K562 (cell line): ENCODE results near the gene CAMK2G. TPM values are rescaled to one million over a fixed set of nuclear protein-coding genes. Genes with fewer than 3 reads are reported as not detected.

Experiments used
- ATAC-seq: fragments of 200-7000 bp; cut with Tn5 transposase; 3 replicates; pipeline ENCODE4 v1.9.1; 2020; ENCODE audit warnings: moderate library complexity
- BruUV-seq: library from RNA; stranded (reverse); fragments of 400-500 nt; replicated peaks from 2 replicates; lab custom pipeline; 2021; lab: Mats Ljungman, UMichigan
- CTCF ChIA-PET: fragments of 300-600 bp; formaldehyde crosslinking; extraction: SDS; loops from one replicate; lab custom pipeline; 2021; ENCODE audit warnings: low intra/inter-chr PET ratio; lab: Yijun Ruan, JAX
- POLR2A ChIA-PET: fragments of 300-600, 350-650 bp; sonication (Branson Sonifier 250); formaldehyde crosslinking; extraction: SDS; loops from one replicate; lab custom pipeline; 2021; ENCODE audit warnings: antibody characterized with exemption, inconsistent platforms; lab: Yijun Ruan, JAX
- DNase-seq, 4 experiments: peaks; one replicate each; pipeline versions ENCODE4 v3.0.0 to v3.0.0-alpha.2; 2011 to 2018; ENCODE audit warnings: low spot score in 3 of 4, mixed read lengths in 3 of 4; ENCODE audit errors: extremely low read depth in 1 of 4
- FAIRE-seq: peaks from 2 replicates; lab custom pipeline; 2011; peaks lifted over from hg19 to GRCh38; lab: Jason Lieb, UNC
- H2AFZ ChIP-seq: 2 replicates; pipeline ENCODE4 v1.6.0; 2011; ENCODE audit warnings: low read depth, low read length, control low read depth, inconsistent platforms
- H3K27ac ChIP-seq: fragments of 200-600 bp; 3 replicates; pipeline ENCODE4 v1.8.0; 2011; ENCODE audit warnings: low read depth, mild to moderate bottlenecking, control low read depth, inconsistent platforms, low read length, moderate library complexity, mixed read lengths; ENCODE audit errors: extremely low read depth
- H3K27me3 ChIP-seq, 2 experiments: fragments of 300-600 bp in 1 of 2; 2 replicates in 1 of 2; 3 replicates in 1 of 2; pipeline versions ENCODE4 v1.6.0 to v1.8.0; 2011; ENCODE audit warnings: inconsistent platforms in 2 of 2, low read length in 2 of 2, mild to moderate bottlenecking in 1 of 2, mixed read lengths in 1 of 2, moderate library complexity in 1 of 2; ENCODE audit not compliant: control insufficient read depth in 2 of 2, insufficient read depth in 2 of 2
- H3K36me3 ChIP-seq: fragments of 300-600 bp; 3 replicates; pipeline ENCODE4 v1.8.0; 2011; ENCODE audit warnings: mild to moderate bottlenecking, low read length, inconsistent platforms; ENCODE audit not compliant: control insufficient read depth, insufficient read depth
- H3K4me1 ChIP-seq, 2 experiments: fragments of 200-600 bp in 1 of 2; replicated peaks in 1 of 2; 2 replicates in 1 of 2; 3 replicates in 1 of 2; pipeline versions ENCODE4 v1.5.1 to v1.8.0; 2011; ENCODE audit warnings: inconsistent platforms in 2 of 2, low read length in 2 of 2, mild to moderate bottlenecking in 1 of 2, mixed read lengths in 1 of 2, moderate library complexity in 1 of 2; ENCODE audit not compliant: control insufficient read depth in 2 of 2, insufficient read depth in 2 of 2
- H3K4me2 ChIP-seq: 2 replicates; pipeline ENCODE4 v1.6.1; 2011; ENCODE audit warnings: low read length, control low read depth, inconsistent platforms, mixed read lengths; ENCODE audit not compliant: insufficient read depth
- H3K4me3 ChIP-seq: fragments of 200-600 bp; sonication (generic), shearing (Covaris generic); 2 replicates; pipeline ENCODE4 v1.5.1; 2016; ENCODE audit warnings: control low read depth, inconsistent platforms
- H3K79me2 ChIP-seq: fragments of 200-600 bp; 3 replicates; pipeline ENCODE4 v1.8.0; 2011; ENCODE audit warnings: low read length, inconsistent platforms; ENCODE audit not compliant: control insufficient read depth, insufficient read depth
- H3K9ac ChIP-seq, 2 experiments: 2 replicates each; pipeline versions ENCODE4 v1.6.0 to v1.6.1; 2011; ENCODE audit warnings: low read depth in 2 of 2, low read length in 2 of 2, control low read depth in 1 of 2, inconsistent platforms in 1 of 2, mild to moderate bottlenecking in 1 of 2, mixed read lengths in 1 of 2; ENCODE audit not compliant: insufficient read depth in 1 of 2
- H3K9me1 ChIP-seq: one replicate; pipeline ENCODE4 v1.6.0; 2011; ENCODE audit warnings: inconsistent platforms, mild to moderate bottlenecking, low read length, moderate library complexity; ENCODE audit not compliant: control insufficient read depth, insufficient read depth
- H3K9me3 ChIP-seq: replicated peaks from 2 replicates; pipeline ENCODE4 v1.5.1; 2011; ENCODE audit warnings: low read depth, low read length, inconsistent platforms; ENCODE audit not compliant: control insufficient read depth, insufficient read depth
- H4K20me1 ChIP-seq: replicated peaks from 2 replicates; pipeline ENCODE4 v1.6.1; 2011; ENCODE audit warnings: low read length, inconsistent platforms, mixed read lengths; ENCODE audit not compliant: control insufficient read depth, insufficient read depth
- BRCA1 ChIP-seq, 2 experiments: fragments of 450-650 bp in 1 of 2; sonication (generic) in 1 of 2; formaldehyde crosslinking in 1 of 2; IDR thresholded peaks; 2 replicates each; pipeline versions ENCODE4 v1.5.0 to v1.6.1; 2017 to 2020; ENCODE audit warnings: mild to moderate bottlenecking in 1 of 2, missing genetic modification reagents in 1 of 2
- POLR3A ChIP-seq: IDR thresholded peaks from 2 replicates; pipeline ENCODE4 v1.6.1; 2011; ENCODE audit warnings: borderline replicate concordance, mild to moderate bottlenecking, moderate library complexity; ENCODE audit not compliant: insufficient read length, insufficient read depth; ENCODE audit errors: extremely low read depth
- SMAD2 ChIP-seq: fragments of 150-350 bp; IDR thresholded peaks from 2 replicates; pipeline ENCODE4 v1.6.1; 2014; ENCODE audit warnings: low read depth, mild to moderate bottlenecking, low read length
- STAG1 ChIP-seq: sonication (generic); formaldehyde crosslinking; IDR thresholded peaks from 2 replicates; pipeline ENCODE4 v1.5.0; 2020; ENCODE audit warnings: missing genetic modification reagents, borderline replicate concordance
- ZFX ChIP-seq: sonication (generic); formaldehyde crosslinking; IDR thresholded peaks from 2 replicates; pipeline ENCODE4 v1.8.0; 2022; ENCODE audit warnings: mild to moderate bottlenecking, missing genetic modification reagents, moderate library complexity
- ZNF707 ChIP-seq: fragments of 250-450 bp; sonication (Bioruptor Pico); conservative IDR thresholded peaks from 2 replicates; pipeline ENCODE4 v1.8.0; 2022; ENCODE audit warnings: inconsistent platforms, mild to moderate bottlenecking, moderate library complexity
- WGBS: fragments of 100-300 bp; shearing (Covaris generic); methylation state at CpG from one replicate; pipeline ENCODE4 v1.1.6; 2016; ENCODE audit warnings: low coverage, mixed read lengths; ENCODE audit not compliant: insufficient coverage; ENCODE audit errors: missing lambda C conversion rate; 5-methylcytosine and 5-hydroxymethylcytosine counted together
- in situ Hi-C: fragments of 300-500 bp; cut with MboI; formaldehyde crosslinking; loops from 4 replicates; pipeline ENCODE4 v1.15.0; 2018; ENCODE audit warnings: inconsistent platforms, mixed read lengths
- intact Hi-C: fragments of 100-400 bp; cut with micrococcal nuclease; formaldehyde crosslinking; loops from 2 replicates; pipeline ENCODE4 v1.14.2; 2022
- polyA plus RNA-seq, 8 experiments: library from polyadenylated mRNA; depleted of rRNA in 4 of 8; stranded (reverse) in 5 of 8; unstranded in 3 of 8; fragments of >200 nt; fragmentation: Nextera tagmentation in 2 of 8; fragmentation: Illumina TruSeq in 1 of 8; extraction: Ambion mirVana in 2 of 8; extraction: Trizol in 1 of 8; gene quantifications; 2 replicates each; pipeline versions ENCODE4 v1.2.1 to v1.2.3, GENCODE V29; 2011 to 2014; ENCODE audit warnings: inconsistent platforms in 1 of 8, missing spikeins in 1 of 8
- total RNA-seq, 7 experiments: library from RNA; depleted of rRNA in 6 of 7; stranded (reverse); fragments of >200 nt in 6 of 7; fragmentation: Illumina TruSeq in 2 of 7; extraction: Trizol in 2 of 7; gene quantifications; 2 replicates each; pipeline versions ENCODE4 v1.2.1 to v1.2.3, GENCODE V29; 2011 to 2021; ENCODE audit warnings: low replicate concordance in 1 of 7

CAMK2G gene
- total and polyA plus RNA-seq, 9 of the 15 experiments (the other 6 are each of a cell fraction or from before 2014, with no cell fraction given): 9.0 to 37.9 (median 32.6) TPM

DNA sequence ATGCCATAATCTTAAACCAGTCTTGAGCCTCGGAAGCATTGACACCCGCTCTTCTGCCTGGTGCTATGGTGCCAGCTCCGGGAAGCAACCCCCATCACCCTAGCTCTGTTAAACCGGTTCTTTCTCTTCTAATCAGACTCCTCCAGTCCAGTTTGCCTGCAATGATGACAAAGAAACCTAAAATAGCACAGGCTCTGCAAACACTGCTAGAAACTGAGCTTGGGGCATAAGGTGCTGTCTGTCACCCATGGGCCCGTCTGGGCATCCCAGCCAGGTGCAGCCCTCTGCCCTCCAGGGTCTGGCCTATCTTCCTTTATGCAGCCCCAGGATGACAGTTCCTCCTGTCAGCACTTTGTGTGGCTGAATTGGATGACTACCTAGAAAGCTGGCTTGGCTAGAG lies 14.2 kb upstream of the CAMK2G start:
- 0 out of 2 replicates have a peak, but pooled peaks have one; percentile 17 for TF ChIP-seq STAG1 (CRISPR knock-in tag)
- TF ChIP-seq SMAD2: no peak
- TF ChIP-seq ZNF707 (CRISPR knock-in tag): no peak
- peak; percentile 35; the same call in 1 of the 2 replicates for TF ChIP-seq ZFX (CRISPR knock-in tag)
- TF ChIP-seq BRCA1 (IDR thresholded peaks at IDR 0.05): no peak
- TF ChIP-seq BRCA1 (CRISPR knock-in tag; IDR thresholded peaks at IDR 0.05): 0 out of 2 replicates have a peak, but pooled peaks have one; percentile 20
- TF ChIP-seq POLR3A: no peak
- no TSS peak for BruUV-seq
- Histone ChIP-seq H3K79me2 (no peaks in the 10 kb centered on the region), H3K27ac (no peak overlapping the region), H2AFZ (no peak overlapping the region; the same call in 1 of the 2 replicates), H3K4me2 (no peak overlapping the region), H3K9ac (peak overlapping the region in 1 of 2 experiments; percentile 77; a peak in 2 of 4 replicates), H4K20me1 (no peaks in the 10 kb centered on the region), H3K27me3 (no peaks in the 10 kb centered on the region), H3K9me3 (no peaks in the 10 kb centered on the region), H3K4me1 (peaks cover 19 to 26% of the 10 kb centered on the region in 2 experiments), H3K4me3 (no peak overlapping the region), H3K9me1 (no peaks in the 10 kb centered on the region), H3K36me3 (no peaks in the 10 kb centered on the region)
- no peak for FAIRE-seq
- WGBS: 67% methylated on average over 5 of the region's 5 CpGs
- ChIA-PET CTCF (interaction anchor here (3.4 to 4.9 kb wide), 2 partner anchors 52 to 193 kb away, joined by 15 to 39 read pairs; no protein-coding TSS in a partner anchor), POLR2A (interaction anchor here (0.6 to 3.2 kb wide), 11 partner anchors 9 to 351 kb away, joined by 3 to 12 read pairs (median 3); no protein-coding TSS in a partner anchor)
- intact Hi-C loops: loop anchor here (5.0 kb wide), 1 partner anchor 349 kb away; no protein-coding TSS in a partner anchor
- DNase-seq: no peak
- ATAC-seq: no peak
- in situ Hi-C loops: loop anchor here (5.0 to 10.0 kb wide), 3 partner anchors 46 to 346 kb away; no protein-coding TSS in a partner anchor
